Daoy (cell line): Measurements from ENCODE around the gene DUSP28. TPM values are rescaled to one million over a fixed set of nuclear protein-coding genes. Genes with fewer than 3 reads are reported as not detected.
"Not testable (repeated sequence)": the region's sequence is repeated elsewhere in the genome, so short reads cannot be mapped to it uniquely, and the experiment has no call there.

Experiments
- DNase-seq: peaks from one replicate; pipeline ENCODE4 v3.0.0-alpha.2; 2015; ENCODE audit warnings: low read depth
- total RNA-seq: library from RNA; depleted of rRNA; stranded (reverse); fragments of >200 nt; shearing (Covaris generic); gene quantifications from 2 replicates; pipeline ENCODE4 v1.2.3, GENCODE V29; 2014

The DUSP28 gene
- total RNA-seq, 1 experiment from 2014 or later: 3.3 TPM

DNA sequence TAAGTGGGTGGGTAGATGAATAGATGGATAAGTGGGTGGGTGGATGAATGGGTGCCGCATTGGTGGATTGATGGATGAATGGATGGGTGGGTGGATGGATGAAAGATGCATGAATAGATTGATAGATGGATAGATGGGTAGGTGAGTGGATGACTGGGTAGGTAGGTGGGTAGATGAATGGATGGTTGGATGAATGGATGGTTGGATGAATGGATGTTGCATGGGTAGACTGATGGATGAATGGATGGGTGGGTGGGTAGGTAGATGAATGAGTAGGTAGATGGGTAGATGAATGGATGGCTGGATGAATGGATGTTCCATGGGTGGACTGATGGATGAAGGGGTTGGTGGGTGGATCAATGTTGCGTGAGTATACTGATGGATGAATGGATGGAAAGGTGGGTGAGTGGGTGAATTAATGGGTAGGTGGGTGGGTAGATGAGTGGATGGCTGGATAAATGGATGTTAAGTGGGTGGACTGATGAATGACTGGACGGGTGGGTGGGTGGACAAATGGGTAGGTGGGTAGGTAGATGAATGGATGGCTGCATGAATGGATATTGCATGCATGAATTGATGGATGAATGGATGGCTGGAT, 32.9 kb upstream of the DUSP28 start:
- no peak for DNase-seq

DNA sequence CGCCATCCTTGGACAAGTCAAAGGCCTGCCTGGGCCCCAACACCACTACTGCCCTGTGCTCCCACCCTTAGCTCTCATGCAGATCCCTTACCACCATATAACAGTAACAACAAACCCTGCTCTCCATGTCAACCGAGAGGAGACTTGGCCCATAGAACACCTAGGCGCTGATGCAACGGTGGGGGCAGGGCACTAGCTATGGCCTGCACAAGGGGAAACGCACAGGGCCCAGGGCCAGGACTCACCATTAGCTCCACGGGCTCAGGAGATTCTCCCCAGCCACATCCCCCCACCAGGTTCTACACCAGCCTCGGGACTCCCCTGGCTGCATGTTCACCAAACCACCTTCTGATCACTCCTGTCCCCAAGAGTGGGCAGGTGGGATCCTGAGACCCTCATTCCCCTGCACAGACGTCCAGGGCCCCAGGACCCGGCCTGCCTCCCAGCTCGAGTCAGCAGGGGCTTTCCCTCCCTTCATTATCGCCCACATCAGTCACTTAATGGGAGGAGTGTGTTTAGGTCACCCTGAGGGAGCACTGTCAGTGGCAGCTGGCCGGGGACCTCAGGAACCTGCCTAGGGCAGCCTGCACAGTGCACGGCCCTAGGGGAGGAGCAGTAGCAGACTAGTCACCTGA, 31.6 kb upstream of the DUSP28 start:
- no peak for DNase-seq

DNA sequence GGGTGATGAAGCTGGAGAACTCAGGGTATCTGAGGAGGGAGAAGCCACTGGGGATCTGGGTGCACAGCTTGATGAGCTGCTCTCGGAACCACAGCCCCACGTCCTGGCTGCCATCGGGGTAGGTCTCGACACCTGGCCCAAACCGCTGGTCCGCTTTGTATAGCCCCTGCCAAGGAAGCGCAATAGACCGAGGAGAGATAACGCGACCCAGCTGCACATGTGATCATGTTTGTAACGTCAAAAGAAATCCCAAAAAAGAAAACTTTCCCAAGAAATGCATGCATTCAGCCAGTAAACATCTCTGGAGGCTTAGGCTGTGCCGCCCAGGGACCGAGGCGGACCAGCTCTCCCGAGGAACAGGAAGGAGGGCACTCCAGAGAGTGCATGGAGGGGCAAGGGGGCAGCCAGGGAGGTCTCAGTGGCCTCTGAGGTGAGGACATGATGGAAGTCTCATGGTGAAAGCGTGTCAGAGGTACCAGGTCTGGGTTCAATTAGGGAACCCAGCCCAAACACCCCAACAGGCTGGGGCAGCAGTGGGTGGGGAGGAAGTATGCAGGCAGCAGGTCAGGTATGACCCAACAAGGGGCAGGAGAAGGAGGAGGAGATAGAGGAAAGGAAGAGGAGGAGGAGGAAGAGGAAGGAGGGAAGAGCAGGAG, 30.7 kb upstream of the DUSP28 start:
- no peak for DNase-seq

DNA sequence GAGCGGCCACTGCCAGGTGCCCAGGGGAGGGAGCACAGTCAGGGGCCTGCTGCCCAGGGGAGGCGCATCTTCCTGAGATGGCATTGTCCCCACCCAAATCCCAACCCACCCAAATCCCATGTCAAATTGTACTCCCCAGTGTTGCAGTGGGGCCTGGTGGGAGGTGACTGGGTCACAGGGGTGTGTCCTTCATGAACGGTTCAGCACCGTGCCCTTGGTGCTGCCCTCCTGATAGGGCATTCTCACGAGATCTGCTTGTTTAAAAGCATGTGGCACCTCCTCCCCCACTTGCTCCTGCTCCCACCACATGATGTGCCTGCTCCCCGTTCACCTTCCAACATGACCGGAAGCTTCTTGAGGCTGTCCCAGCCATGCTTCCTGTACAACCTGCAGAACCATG, 30.0 kb upstream of the DUSP28 start:
- DNase-seq: no peak

DNA sequence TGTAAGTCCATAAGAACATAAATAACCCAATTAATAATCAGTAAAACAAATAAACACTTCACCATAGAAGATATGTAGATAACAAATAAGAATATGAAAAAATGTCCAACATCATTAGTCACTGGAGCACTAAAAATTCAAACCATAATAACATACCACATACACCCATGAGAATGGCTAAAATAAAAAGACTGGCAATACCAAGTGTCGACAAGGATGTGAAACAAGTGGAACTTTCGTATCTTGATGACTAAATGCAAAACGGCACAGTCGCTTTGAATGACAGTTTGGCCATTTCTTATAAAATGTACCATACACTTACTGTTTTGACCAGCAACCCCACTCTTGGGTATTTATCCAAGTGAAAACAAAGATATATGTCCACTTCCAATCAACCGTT, 29.1 kb upstream of the DUSP28 start:
- no peak for DNase-seq

DNA sequence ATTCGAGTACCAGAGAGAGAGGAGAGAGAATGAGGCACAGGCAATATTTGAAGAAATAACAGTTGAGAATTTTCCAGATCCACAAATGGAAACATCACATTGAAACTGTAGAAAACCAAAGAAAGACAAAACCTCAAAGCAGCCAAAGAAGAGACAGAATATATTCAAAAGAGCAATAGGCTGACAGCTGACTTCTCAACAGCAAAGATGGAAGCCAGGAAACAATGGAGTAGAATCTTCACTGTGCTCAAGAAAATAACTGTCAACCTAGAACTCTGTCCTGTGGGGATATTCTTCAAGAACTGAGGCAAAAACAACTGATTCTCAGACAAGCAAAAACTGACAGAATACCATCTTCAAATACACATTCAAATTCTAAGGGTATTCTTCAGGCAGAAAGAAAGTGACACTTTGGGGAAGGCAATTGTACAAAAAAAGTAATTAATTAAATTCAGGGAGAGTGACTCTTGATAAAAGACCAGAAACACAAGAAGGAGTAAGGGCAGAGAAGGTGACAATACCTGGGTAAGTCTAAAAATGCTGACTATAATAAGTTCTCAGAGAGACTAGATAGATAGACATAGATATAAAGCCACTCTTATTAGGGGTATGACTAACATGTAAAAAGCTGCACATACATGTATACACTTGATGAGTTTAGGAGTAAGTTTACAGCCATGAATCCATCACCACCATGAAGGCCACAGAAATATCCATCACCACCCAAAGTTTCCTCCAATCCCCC, 28.0 kb upstream of the DUSP28 start:
- DNase-seq: no peak

DNA sequence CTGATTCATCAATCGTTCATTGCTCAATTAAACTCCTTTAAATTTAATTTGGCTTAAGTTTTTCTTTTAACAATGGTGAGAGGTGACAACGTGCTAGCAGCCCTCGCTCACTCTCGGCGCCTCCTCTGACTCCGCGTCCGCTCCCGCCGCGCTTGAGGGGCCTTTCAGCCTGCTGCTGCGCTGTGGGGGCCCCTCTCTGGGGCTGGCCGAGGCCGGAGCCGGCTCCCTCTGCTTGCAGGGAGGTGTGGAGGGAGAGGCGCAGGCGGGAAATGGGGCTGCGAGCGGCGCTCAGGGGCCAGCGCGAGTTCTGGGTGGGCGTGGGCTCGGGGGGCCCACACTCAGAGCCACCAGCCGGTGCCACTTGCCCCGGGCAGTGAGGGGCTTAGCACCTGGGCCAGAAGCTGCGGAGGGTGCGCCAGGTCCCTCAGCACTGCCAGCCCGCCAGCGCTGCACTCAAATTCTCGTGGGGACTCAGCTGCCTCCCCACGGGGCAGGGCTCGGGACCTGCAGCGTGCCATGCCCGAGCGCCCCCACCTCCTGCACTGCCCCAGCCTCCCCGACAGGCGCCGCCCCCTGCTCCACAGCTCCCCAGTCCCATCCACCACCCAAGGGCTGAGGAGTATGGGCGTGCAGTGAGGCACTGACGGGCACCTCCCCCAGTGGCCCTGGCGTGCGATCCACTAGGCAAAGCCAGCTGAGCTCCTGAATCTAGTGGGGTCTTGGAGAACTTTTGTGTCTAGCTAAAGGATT, 22.0 kb upstream of the DUSP28 start:
- no peak for DNase-seq

DNA sequence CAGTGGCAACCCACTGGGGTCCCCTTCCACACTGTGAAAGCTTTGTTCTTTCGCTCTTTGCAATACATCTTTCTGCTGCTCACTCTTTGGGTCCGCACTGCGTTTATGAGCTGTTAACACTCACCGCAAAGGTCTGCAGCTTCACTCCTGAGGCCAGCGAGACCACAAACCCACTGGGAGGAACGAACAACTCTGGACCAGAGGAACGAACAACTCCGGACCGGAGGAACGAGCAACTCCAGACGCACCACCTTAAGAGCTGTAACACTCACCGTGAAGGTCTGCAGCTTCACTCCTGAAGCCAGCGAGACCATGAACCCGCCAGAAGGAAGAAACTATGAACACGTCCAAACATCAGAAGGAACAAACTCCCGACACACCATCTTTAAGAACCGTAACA, 21.1 kb upstream of the DUSP28 start:
- DNase-seq: not testable (repeated sequence)

DNA sequence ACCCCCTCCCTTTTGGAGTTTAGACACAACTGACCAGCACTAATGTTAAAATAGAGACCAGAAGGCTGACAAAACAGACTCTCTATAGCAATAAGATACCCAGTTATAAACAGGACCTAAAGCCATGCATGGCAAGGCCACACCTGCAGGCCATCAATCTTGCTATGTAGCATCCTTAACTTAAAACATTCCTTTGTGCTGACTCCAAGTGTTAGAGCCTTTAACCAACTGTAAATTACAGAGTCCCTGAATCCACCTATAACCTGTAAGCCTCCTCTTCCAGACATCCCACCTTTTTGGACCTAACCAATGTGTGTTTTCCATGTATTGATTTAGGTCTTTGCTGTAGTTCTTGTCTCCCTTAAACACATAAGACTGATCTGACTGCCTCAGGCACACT, 20.3 kb upstream of the DUSP28 start:
- DNase-seq: no peak

DNA sequence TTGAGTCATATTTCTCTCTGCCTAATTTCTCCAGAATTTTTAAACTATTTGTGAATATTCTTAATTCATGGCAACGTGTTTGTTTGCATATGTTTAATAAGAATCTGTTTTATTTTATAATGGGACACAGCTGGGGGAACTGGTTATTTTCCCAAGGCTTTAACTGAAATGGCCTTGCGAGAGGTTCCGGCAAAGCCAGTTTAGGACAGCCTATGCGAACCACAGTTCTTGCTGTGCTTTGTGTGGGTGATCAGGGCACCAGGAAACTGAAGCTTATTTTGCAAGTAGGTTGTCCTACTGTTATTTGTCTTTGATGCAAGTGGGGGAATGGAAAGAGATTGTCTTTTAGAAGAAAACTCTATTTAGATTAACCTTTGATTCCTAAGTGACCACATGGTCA, 8.9 kb upstream of the DUSP28 start:
- no peak for DNase-seq

DNA sequence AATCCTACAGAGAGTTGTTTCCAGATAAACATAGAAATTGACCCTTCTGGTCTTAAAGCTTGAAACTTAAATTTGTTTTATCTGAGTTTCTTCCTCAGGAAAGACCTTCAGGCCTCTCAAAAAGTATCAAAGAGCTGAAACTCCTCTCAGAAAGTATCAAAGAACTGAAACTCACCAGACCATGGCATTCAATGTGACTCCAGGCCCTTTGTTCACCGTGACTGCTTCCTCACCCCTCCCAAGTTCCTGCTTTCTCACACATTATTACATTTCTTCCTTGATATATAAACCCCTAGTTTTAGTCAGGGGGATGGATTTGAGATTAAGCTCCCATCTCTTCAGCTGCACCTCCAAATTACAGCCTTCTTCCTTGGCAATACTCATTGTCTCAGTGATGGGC, 8.3 kb upstream of the DUSP28 start:
- DNase-seq: no peak

DNA sequence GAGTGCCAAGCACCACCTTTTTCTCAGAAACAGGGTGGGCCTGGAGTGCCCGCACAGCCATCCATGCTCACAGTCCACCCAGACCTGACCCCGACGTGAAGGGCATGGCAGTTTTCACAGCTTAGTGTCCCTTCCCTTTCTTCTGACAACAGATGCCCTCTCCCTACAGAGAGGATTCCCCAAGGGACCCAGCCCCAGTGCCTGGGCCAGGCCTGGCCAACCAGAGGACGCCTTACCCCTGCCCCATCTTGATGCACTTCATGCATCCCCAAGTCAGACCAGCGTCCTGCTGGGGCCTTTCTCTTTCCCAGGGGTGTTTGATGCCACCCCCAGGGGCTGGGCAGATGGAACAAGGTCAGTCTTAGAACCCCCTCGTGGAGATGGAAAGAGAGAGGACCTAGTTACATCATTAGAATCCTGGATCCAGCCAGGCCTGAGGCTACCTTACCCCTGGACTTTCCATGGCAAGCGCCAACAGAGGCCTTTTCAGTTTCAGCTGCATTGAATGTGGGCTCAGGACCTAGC, 6.1 kb upstream of the DUSP28 start:
- no peak for DNase-seq

DNA sequence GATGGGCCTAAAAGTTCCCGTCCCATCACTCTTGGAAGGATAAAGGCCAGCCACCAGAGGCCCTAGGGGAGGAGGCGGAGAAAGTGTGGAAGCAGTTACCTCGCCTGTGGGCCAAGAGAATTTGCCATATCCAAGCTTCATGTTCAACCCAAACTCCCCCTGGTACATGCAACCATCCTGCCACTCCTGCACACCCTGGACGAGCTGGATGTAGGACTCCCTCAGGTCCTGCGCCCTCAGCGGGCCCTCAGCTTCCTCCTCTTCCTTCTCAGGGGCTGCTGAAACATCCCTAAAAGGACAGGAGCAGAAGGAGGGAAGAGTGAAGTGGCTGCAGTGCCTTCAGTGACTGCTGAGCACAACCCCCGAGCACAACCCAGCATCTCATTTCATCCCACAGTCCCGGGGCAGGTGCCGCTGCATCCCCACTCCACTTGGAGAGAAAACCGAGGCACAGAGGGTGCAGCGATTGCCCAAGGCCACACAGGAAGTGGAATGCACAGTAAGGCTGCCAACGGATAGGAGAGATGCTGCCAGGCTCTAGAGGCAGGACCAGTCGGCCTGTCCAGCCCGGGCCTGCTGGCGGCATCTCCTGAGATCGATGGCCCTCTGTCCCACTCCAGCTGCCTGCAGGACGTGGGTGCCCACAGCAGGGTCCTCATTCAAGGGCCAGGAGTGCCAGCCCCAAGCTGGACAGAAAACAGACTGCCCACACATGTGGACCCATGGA, 5.2 kb upstream of the DUSP28 start:
- DNase-seq: no peak

DNA sequence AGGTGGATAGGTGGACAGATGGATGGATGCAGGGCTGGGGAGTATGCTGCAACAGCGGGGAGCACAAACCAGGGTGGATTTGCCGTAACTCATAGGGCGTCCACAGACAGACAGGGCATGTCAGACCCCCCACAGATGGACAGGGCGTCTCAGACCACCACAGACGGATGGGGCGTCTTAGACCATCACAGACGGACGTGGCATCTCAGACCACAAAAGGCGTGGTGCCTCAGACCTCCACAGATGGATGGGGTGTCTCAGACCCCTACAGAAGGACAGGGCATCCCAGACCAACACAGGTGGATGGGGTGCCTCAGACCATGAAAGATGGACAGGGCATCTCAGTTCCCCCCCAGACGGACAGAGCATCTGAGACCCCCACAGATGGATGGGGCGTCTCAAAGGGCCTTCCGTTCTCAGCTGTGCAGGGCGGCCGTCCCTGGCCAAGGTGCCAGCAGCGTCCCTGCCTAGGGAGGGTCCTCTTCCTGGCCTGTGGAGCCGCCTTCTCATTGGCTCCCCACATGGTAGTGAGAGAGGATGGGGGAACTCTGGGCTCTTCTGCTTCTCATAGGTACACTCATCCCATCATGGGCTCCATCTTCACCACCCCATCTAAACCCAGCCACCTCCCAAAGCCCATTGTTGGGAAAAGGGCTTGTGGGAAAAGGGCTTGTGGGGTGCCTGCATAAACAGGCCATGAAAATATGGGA, 4.5 kb upstream of the DUSP28 start:
- no peak for DNase-seq

DNA sequence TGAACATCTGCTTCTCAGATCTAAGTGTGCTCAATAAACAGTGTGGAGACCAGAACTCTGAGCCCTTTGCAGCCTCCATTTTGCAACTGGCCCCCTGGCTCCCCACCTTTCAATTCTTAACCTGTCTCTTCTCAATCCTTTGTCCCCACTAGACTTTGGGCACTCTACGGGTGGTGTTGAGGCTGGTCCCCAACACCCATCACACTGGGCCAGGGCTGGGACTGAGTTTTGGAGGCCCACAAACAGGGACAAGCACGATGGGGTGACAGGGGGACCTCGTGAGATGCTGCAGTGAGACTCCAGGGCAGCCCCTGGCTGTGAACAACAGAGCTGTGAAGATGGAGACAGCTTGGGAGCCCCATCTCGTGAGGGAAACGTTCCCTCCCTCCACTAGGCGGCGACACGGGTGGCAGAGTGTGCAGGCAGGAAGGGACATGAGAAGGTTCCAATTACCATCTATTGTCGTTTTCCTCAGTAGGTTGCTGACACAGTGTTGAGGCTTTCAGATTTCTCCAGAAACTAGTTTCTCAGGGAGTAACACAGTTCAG, 3.5 kb upstream of the DUSP28 start:
- peak; percentile 65 for DNase-seq

DNA sequence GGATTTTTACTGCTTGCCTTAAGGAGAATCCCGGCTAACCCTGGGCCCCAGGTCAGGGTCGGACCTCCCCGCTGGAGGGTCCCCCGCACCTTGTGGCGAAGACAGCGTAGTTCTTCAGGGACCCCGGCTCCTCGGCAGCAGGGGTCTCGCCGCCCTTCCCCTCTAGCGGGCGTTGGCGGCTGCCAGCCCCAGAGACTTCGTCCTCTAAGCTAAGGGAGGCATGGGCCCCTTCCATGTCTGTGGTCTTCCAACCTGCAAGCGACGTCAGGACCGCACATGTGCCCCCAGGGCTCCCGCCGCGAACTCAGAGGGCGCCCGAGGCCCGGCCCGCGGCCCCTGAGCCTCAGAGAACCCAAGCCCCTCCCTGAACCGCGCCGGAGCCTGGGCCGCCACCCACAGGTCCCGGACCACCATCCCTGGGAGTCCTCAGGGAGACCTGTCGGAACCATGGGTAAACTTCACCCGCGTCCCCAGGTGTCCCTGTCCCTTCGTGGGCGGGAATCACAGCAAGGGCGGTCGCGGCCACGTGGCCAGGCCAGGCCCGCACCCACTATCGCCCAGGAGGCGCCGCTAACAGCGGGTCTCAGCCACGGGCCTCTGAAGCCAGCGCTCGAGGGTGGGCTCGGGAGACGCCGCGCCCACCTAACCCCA, 2.9 kb upstream of the DUSP28 start:
- peak; percentile 6 for DNase-seq

DNA sequence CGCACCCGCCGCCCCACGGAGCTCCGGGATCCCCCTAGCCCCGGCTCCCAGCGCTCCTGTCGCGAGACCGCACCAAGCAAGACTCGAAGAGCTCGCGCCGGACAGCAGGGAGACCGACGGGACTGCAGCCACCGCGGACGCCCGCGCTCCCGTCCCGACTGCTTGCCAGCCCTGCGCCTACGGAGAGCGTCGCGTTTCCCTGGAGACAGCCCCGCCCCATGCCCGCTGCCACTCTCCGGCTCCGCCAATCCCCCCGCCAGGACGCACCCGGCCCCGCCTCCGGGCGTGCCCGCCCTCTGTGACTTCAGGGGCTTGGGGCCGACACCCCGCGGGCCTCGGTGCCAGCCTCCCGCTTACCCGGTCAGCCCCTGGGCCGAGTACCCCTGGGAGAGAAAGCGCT, 2.3 kb upstream of the DUSP28 start, which contains the start of gene ANKMY1:
ANKMY1 (minus strand) TSS at position 181 of the 400 bp plus-strand sequence. CDS start 653 bp downstream, outside the sequence.
- peak; percentile 86 for DNase-seq

DNA sequence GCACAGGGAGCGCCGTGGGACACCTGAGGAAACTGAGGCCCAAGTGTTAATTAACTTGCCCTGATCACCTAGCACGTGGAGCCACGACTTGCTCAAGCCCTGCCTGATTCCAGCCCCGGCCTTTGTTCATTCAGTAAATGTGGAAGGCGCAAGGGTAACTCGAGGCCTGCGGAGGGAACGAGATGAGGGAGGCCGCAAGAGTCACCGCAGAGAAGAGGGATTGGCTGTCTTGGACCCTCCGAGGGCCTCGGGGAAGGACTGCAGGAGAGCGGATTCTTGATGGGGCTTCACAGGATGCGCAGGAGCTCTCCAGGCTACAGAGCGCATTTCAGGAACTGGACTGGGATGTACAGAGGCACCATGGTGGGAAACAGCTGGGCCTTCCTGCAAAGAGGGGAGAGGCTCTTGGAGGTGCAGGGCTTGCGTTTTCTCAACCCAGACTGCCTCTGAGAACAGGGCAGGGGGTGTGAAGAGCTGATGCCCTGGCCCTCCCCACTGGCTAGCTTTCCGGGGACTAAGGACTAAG, 1.9 kb upstream of the DUSP28 start:
- DNase-seq: no peak

DNA sequence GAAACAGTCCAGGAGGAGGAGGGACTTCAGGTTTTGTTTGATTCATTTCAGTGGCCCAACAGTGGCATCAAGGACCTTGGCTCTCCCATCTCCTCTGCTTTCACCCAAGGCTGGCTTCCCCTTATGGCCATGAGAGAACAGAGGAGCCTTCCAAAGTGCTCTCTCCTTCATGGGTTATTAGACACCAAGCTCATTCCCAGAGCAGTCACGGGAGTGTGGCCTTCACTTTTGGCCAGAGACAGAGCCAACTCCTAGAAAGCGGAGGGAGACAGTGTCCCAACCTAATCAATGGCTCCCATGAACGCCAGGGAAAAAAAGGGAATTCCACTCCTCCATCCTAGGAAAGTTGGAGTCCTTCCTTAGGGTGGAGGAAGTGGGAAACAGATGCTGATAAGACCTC, 871 bp upstream of the DUSP28 start:
- no peak for DNase-seq
